ENCODE data around the gene COPZ2.
"Not testable (repeated sequence)": the region's sequence is repeated elsewhere in the genome, so short reads cannot be mapped to it uniquely, and the experiment has no call there.

Gene COPZ2

GRCh38 chr17:48055531-48056245 lies 18.1 kb upstream of the COPZ2 start:
- DNase-seq, result peak in 1 of 2 experiments; percentile 13

GRCh38 chr17:48054238-48055185 lies 16.9 kb upstream of the COPZ2 start:
- DNase-seq, result no peak

GRCh38 chr17:48053758-48054237 lies 16.2 kb upstream of the COPZ2 start:
- no peak for DNase-seq

- DNase-seq, result no peak
These were observed 15.6 kb upstream of the COPZ2 start for GRCh38 chr17:48052956-48053757.

GRCh38 chr17:48051706-48052486 lies 14.3 kb upstream of the COPZ2 start:
- DNase-seq, result no peak

- no peak for DNase-seq
These were observed 13.7 kb upstream of the COPZ2 start for GRCh38 chr17:48051283-48051682.

GRCh38 chr17:48048384-48049126 lies 11.0 kb upstream of the COPZ2 start:
- peak; percentile 5 to 12 for DNase-seq

- peak; percentile 92 to 99 for DNase-seq
These were observed 10.3 kb upstream of the COPZ2 start, which contains the start of gene NFE2L1 for GRCh38 chr17:48047741-48048383. Gene NFE2L1, plus strand, starts transcription at chr17:48048359. Its CDS starts 2,760 bp downstream, at chr17:48051119.

- DNase-seq, result no peak
These were observed 9.6 kb upstream of the COPZ2 start for GRCh38 chr17:48047113-48047740.

- no peak for DNase-seq
These were observed 8.7 kb upstream of the COPZ2 start for GRCh38 chr17:48046296-48046695.

- no peak for DNase-seq
These were observed 7.9 kb upstream of the COPZ2 start for GRCh38 chr17:48045316-48046001.

- DNase-seq, result no peak
These were observed 7.3 kb upstream of the COPZ2 start for GRCh38 chr17:48044851-48045250.

GRCh38 chr17:48043176-48043575 lies 5.6 kb upstream of the COPZ2 start:
- no peak for DNase-seq

GRCh38 chr17:48038687-48039086 lies 1.1 kb upstream of the COPZ2 start:
- DNase-seq, result no peak

- no peak for DNase-seq
These were observed 284 bp upstream of the COPZ2 start for GRCh38 chr17:48037838-48038323.

GRCh38 chr17:48036693-48037035 lies 933 bp downstream of the COPZ2 start:
- DNase-seq, result no peak

GRCh38 chr17:48034734-48035133 lies 2.9 kb downstream of the COPZ2 start:
- not testable (repeated sequence) for DNase-seq

GRCh38 chr17:48031966-48032365 lies 5.6 kb downstream of the COPZ2 start:
- DNase-seq, result no peak

GRCh38 chr17:48030531-48030930 lies 7.1 kb downstream of the COPZ2 start:
- DNase-seq, result no peak

GRCh38 chr17:48028736-48029135 lies 8.9 kb downstream of the COPZ2 start:
- DNase-seq, result no peak
